ENCODE results near the gene KLHL40. TPM values are rescaled to one million over a fixed set of nuclear protein-coding genes. Genes with fewer than 3 reads are reported as not detected.
A peak's percentile ranks its signal among the peaks of the same experiment; 100 is the strongest.

Gene KLHL40
- total RNA-seq, 1 donor from 2014 or later = not detected

DNA sequence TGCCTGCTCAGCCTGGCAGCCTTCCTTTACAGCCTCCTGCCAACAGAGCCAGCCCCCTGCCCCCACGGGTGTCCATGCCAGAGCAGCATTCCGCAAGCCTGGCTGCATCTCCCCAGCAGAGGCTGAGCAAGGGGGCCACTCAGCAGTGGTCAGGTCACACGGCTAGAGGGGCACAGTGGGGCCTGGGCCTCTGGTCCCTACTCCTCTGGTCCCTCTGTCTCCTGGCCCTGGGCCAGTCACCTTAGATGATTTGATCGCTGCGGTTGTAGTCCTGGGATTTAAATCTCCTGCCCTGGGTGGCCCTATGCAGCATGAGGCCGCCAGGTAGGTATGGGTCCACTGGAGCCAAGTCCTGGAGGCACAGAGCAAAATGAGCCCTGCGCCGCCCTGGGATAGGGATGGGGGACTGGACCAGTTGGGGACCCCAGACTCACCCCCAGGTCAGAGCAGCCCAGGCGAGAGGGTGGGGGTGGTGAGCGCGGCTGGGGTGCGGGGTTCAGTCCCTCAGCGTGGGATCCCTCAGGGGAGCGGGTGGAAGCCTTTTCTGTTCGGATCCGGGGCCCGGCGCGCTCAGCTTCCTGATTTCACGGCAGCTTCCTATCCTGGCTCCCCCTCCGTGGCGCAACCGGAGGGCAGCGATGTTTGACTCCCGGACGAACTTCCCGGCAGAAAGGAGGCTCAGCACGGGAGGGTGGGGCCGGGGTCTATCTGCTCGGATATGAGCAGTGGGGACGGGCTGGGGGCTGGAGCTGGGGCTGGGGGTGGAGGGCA lies 31.6 kb upstream of the KLHL40 start, which contains the start of gene ZBTB47:
Gene ZBTB47 (plus strand): TSS at position 138 of the 771 bp plus-strand sequence. CDS start 4,659 bp downstream, outside the sequence.
- H3K27me3 Mint-ChIP-seq (ENCODE audit: low read depth, unreplicated experiment) = no peaks in the 10 kb centered on the region
- FAIRE-seq = no peak
- H3K4me3 Mint-ChIP-seq (ENCODE audit: unreplicated experiment) = peak within 1 kb of the TSS; percentile 91
- H3K4me1 Mint-ChIP-seq (ENCODE audit: low read depth, unreplicated experiment) = peaks cover 34% of the 10 kb centered on the region
- H3K9me3 ChIP-seq (ENCODE audit: insufficient read depth, low read depth, low read length) = no peaks in the 10 kb centered on the region
- peaks cover 10% of the 10 kb centered on the region for H3K36me3 Mint-ChIP-seq (ENCODE audit: low read depth, unreplicated experiment)
- peaks cover 57% of the 10 kb centered on the region for H3K79me2 ChIP-seq (ENCODE audit: insufficient read depth, low read length)
- peak within 1 kb of the TSS; percentile 69 for H3K4me3 ChIP-seq (ENCODE audit: insufficient read depth, low read depth, low read length)
- no peak for DNase-seq (ENCODE audit: low read depth)
- peaks cover 51% of the 10 kb centered on the region for H3K4me1 ChIP-seq (ENCODE audit: insufficient read depth, low read length)
- peak within 1 kb of the TSS; percentile 89 for H3K9ac ChIP-seq (ENCODE audit: low read length)
- H3K27me3 ChIP-seq (ENCODE audit: insufficient read depth, low read length) = no peaks in the 10 kb centered on the region
- peak within 1 kb of the TSS; percentile 67 for H2AFZ ChIP-seq (ENCODE audit: low read depth, low read length)
- peak within 1 kb of the TSS; percentile 74 for H3K27ac ChIP-seq (ENCODE audit: low read depth, low read length)
- H3K36me3 ChIP-seq (ENCODE audit: insufficient read depth, low read length) = peaks cover 5% of the 10 kb centered on the region
- peak within 1 kb of the TSS; percentile 91 for H3K27ac Mint-ChIP-seq (ENCODE audit: unreplicated experiment)
- H3K9me3 Mint-ChIP-seq (ENCODE audit: unreplicated experiment) = no peaks in the 10 kb centered on the region
- H3K4me2 ChIP-seq (ENCODE audit: low read length) = peak within 1 kb of the TSS; percentile 97
- peaks cover 59% of the 10 kb centered on the region for H4K20me1 ChIP-seq (ENCODE audit: insufficient read depth, low read length)
- TF ChIP-seq EZH2 (IDR thresholded peaks at IDR 0.05; ENCODE audit: insufficient read depth, low read length) = no peak
- TF ChIP-seq, protein P1, sequence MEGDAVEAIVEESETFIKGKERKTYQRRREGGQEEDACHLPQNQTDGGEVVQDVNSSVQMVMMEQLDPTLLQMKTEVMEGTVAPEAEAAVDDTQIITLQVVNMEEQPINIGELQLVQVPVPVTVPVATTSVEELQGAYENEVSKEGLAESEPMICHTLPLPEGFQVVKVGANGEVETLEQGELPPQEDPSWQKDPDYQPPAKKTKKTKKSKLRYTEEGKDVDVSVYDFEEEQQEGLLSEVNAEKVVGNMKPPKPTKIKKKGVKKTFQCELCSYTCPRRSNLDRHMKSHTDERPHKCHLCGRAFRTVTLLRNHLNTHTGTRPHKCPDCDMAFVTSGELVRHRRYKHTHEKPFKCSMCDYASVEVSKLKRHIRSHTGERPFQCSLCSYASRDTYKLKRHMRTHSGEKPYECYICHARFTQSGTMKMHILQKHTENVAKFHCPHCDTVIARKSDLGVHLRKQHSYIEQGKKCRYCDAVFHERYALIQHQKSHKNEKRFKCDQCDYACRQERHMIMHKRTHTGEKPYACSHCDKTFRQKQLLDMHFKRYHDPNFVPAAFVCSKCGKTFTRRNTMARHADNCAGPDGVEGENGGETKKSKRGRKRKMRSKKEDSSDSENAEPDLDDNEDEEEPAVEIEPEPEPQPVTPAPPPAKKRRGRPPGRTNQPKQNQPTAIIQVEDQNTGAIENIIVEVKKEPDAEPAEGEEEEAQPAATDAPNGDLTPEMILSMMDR (IDR thresholded peaks at IDR 0.05; ENCODE audit: insufficient read depth, low read depth, low read length) = no peak

DNA sequence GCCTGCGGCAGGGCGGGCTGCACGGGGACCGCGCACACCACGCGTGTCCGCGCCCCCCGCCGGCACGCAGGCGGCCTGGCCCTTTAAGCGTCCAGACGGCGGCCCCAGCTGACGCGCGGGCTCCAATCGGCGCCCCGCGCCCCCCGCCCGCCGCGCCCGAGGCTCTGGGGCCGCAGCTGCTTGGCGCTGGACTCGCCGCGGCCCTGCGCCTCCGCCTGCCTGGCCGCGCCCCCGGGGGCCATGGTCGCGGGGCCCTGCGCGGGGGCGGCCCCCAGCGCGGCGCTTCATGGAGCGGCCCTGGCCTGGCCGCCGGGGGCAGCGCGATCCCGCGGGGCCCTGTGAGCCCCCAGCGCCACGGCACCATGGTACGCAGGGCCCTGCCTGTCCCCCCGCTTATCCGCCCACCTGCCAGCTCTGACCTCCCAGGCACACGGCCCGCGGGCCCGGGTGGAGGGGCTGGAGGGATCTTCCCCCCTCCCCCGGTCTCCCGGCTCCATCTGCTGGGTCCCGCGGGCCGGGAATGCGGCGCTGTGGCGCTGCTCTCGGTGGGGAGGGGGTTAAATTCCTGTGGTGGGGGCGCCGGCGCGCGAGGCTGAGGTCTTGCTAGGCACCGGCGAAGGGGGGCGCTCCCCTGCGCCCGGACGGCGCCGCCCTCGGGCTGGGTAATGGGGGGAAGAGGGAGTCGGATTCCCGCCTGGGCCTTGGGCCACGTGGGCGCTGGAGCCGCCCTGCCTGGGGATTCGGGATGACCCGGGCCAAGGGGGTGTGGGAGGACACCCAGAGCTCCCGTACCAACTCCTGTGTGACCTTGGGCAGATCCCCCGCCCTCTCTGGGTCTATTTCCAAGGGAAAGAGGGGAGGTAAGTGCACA lies 30.8 kb upstream of the KLHL40 start:
- Histone ChIP-seq H3K9ac (ENCODE audit: low read length) (peak overlapping the region; percentile 89), H2AFZ (ENCODE audit: low read depth, low read length) (peak overlapping the region; percentile 50), H3K4me2 (ENCODE audit: low read length) (peak overlapping the region; percentile 97), H3K36me3 (ENCODE audit: insufficient read depth, low read length) (no peaks in the 10 kb centered on the region), H3K4me1 (ENCODE audit: insufficient read depth, low read length) (peaks cover 52% of the 10 kb centered on the region), H3K9me3 (ENCODE audit: insufficient read depth, low read depth, low read length) (no peaks in the 10 kb centered on the region), H3K4me3 (ENCODE audit: insufficient read depth, low read depth, low read length) (peak overlapping the region; percentile 69), H3K27me3 (ENCODE audit: insufficient read depth, low read length) (no peaks in the 10 kb centered on the region), H4K20me1 (ENCODE audit: insufficient read depth, low read length) (peaks cover 59% of the 10 kb centered on the region), H3K27ac (ENCODE audit: low read depth, low read length) (peak overlapping the region; percentile 74), H3K79me2 (ENCODE audit: insufficient read depth, low read length) (peaks cover 54% of the 10 kb centered on the region)
- peaks cover 6% of the 10 kb centered on the region for H3K36me3 Mint-ChIP-seq (ENCODE audit: low read depth, unreplicated experiment)
- no peaks in the 10 kb centered on the region for H3K27me3 Mint-ChIP-seq (ENCODE audit: low read depth, unreplicated experiment)
- peak overlapping the region; percentile 77 for H3K4me3 Mint-ChIP-seq (ENCODE audit: unreplicated experiment)
- H3K4me1 Mint-ChIP-seq (ENCODE audit: low read depth, unreplicated experiment) = peaks cover 28% of the 10 kb centered on the region
- TF ChIP-seq, protein P1 (IDR thresholded peaks at IDR 0.05; ENCODE audit: insufficient read depth, low read depth, low read length) = no peak
- TF ChIP-seq EZH2 (IDR thresholded peaks at IDR 0.05; ENCODE audit: insufficient read depth, low read length) = no peak
- H3K27ac Mint-ChIP-seq (ENCODE audit: unreplicated experiment) = peak overlapping the region; percentile 53
- no peaks in the 10 kb centered on the region for H3K9me3 Mint-ChIP-seq (ENCODE audit: unreplicated experiment)
- DNase-seq (ENCODE audit: low read depth) (peak; percentile 35), FAIRE-seq (no peak)
